Esophagus muscularis mucosa (tissue), 4 donors: ENCODE measurements around the gene SYTL2. TPM values are rescaled to one million over a fixed set of nuclear protein-coding genes. Genes with fewer than 3 reads are reported as not detected.

Source experiments
- DNase-seq: peaks from one replicate; pipeline ENCODE4 v3.0.0-alpha.2; 2017; ENCODE audit errors: extremely low spot score
- H3K27ac ChIP-seq, 4 donors: fragments of 200-600 bp; sonication (generic); replicated peaks in 1 of 4; 1 replicate in 3 of 4; 2 replicates in 1 of 4; pipeline ENCODE4 v1.5.1; 2016 to 2019; ENCODE audit warnings: mild to moderate bottlenecking in 1 of 4
- H3K27me3 ChIP-seq, 4 donors: fragments of 200-600 bp; sonication (generic); one replicate each; pipeline versions ENCODE4 v1.5.1 to v1.6.0; 2016 to 2019
- H3K36me3 ChIP-seq, 4 donors: fragments of 200-600 bp; sonication (generic); one replicate each; pipeline ENCODE4 v1.5.1; 2016 to 2019
- H3K4me1 ChIP-seq, 4 donors: fragments of 200-600 bp; sonication (generic); one replicate each; pipeline ENCODE4 v1.5.1; 2016 to 2019
- H3K4me3 ChIP-seq, 4 donors: fragments of 200-600 bp; sonication (generic); 1 replicate in 2 of 4; 2 replicates in 2 of 4; pipeline ENCODE4 v1.5.1; 2016 to 2019; ENCODE audit warnings: mild to moderate bottlenecking in 4 of 4, moderate library complexity in 1 of 4
- H3K9me3 ChIP-seq, 4 donors: fragments of 200-600 bp; sonication (generic); 1 replicate in 3 of 4; 2 replicates in 1 of 4; pipeline ENCODE4 v1.5.1; 2016 to 2019
- EP300 ChIP-seq: sonication (generic); formaldehyde crosslinking; IDR thresholded peaks from one replicate; pipeline ENCODE4 v1.6.1; 2017; ENCODE audit warnings: antibody characterized with exemption
- POLR2A ChIP-seq: fragments of 450-650 bp; IDR thresholded peaks from one replicate; pipeline ENCODE4 v1.6.1; 2017; ENCODE audit warnings: antibody characterized with exemption, moderate library complexity, mild to moderate bottlenecking, low read depth
- POLR2AphosphoS5 ChIP-seq, 2 donors: sonication (generic); formaldehyde crosslinking; IDR thresholded peaks; one replicate each; pipeline ENCODE4 v1.6.1; 2017; ENCODE audit warnings: antibody characterized with exemption in 2 of 2
- WGBS: methylation state at CpG from one replicate; pipeline ENCODE4 v1.1.5; 2018; 5-methylcytosine and 5-hydroxymethylcytosine counted together
- intact Hi-C: fragments of 100-400 bp; cut with DNase I; formaldehyde crosslinking; loops from one replicate; pipeline ENCODE4 v1.15.1; 2023
- total RNA-seq, 4 donors: library from RNA; depleted of rRNA; stranded (reverse); fragments of >200 nt; gene quantifications; one replicate each; pipeline versions ENCODE4 v1.1.0 to v1.2.1, GENCODE V29; 2016
- TF ChIP-seq, protein P1 (sequence below), 3 experiments: fragments of 200-600 bp in 2 of 3; fragments of 450-650 bp in 1 of 3; sonication (generic) in 2 of 3; IDR thresholded peaks; one replicate each; pipeline ENCODE4 v1.5.1; 2017 to 2019; ENCODE audit warnings: antibody characterized with exemption in 3 of 3, mild to moderate bottlenecking in 2 of 3, moderate library complexity in 1 of 3

SYTL2 gene
- total RNA-seq, 4 donors from 2014 or later = 7.1 to 10.4 (median 8.8) TPM

DNA sequence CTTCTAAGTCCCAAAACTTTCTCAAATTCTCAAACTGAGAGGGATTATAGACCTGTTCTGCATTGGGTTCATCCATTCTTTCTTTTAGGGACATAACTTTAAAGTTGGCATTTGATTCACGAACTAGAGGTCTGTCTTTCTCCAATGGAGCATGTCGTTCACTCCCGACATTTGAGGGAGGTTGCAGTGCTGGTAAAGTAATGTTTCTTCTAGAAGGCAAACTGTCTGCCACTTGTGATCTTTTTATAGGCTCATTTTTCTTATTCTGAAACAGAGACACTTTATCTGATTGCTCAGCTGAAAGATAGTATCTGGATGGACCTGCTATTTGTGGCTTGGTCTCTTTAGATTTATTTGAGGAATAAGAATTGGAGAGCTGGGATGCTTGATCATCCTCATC is 84.6 kb downstream of the SYTL2 start:
- no peak overlapping the region for H3K27ac ChIP-seq
- H3K36me3 ChIP-seq = no peaks in the 10 kb centered on the region
- TF ChIP-seq, protein P1, sequence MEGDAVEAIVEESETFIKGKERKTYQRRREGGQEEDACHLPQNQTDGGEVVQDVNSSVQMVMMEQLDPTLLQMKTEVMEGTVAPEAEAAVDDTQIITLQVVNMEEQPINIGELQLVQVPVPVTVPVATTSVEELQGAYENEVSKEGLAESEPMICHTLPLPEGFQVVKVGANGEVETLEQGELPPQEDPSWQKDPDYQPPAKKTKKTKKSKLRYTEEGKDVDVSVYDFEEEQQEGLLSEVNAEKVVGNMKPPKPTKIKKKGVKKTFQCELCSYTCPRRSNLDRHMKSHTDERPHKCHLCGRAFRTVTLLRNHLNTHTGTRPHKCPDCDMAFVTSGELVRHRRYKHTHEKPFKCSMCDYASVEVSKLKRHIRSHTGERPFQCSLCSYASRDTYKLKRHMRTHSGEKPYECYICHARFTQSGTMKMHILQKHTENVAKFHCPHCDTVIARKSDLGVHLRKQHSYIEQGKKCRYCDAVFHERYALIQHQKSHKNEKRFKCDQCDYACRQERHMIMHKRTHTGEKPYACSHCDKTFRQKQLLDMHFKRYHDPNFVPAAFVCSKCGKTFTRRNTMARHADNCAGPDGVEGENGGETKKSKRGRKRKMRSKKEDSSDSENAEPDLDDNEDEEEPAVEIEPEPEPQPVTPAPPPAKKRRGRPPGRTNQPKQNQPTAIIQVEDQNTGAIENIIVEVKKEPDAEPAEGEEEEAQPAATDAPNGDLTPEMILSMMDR (IDR thresholded peaks at IDR 0.05) = no peak
- TF ChIP-seq EP300 (no peak), POLR2A (no peak), POLR2AphosphoS5 (IDR thresholded peaks at IDR 0.05) (no peak)
- no peaks in the 10 kb centered on the region for H3K27me3 ChIP-seq
- H3K9me3 ChIP-seq = no peaks in the 10 kb centered on the region
- H3K4me1 ChIP-seq = no peaks in the 10 kb centered on the region
- 96% methylated on average over 3 of the region's 3 CpGs for WGBS
- no peak for DNase-seq
- intact Hi-C loops = no loop called here
- no peak overlapping the region for H3K4me3 ChIP-seq

DNA sequence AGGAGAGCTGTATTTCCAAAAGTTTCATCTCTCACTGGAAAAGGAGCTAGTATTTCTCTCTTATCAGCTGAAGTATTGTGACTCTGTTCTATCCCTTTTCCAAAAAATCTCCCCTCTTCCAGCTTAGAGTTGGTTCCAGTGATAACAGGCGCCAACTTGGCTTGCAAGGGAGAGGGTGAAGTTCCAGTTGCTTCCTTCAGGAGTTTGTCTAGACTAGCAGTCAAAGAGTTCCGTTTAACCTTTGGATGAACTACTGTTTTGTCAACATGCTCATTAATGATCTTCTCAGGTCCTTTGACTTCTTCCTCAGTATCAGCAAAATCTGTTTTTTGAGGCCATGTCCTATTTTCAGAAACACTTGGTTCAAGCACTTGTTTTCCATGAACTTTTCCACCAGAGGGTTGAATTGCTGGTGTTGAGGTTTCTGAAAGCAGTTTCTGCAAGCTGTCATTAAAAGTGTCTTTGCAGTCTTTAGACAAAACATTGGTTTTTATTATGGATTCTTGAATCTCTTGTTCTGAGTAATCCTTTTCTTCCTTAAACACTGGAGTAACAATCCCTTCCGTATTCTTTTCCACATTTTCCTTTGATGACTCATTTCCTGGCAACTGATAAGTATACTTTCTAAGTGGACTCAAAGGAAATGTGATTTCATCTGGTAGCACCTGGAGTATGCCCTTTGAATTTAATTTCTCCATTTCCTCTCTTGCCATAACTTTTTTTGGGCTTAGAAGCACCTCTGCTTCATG is 85.3 kb downstream of the SYTL2 start:
- Histone ChIP-seq H3K27ac (no peak overlapping the region), H3K4me1 (no peaks in the 10 kb centered on the region), H3K4me3 (no peak overlapping the region), H3K36me3 (no peaks in the 10 kb centered on the region), H3K27me3 (no peaks in the 10 kb centered on the region), H3K9me3 (no peaks in the 10 kb centered on the region)
- TF ChIP-seq EP300 (no peak), POLR2AphosphoS5 (IDR thresholded peaks at IDR 0.05) (no peak), POLR2A (no peak)
- 73% methylated on average over 3 of the region's 3 CpGs for WGBS
- no peak for DNase-seq
- intact Hi-C loops = no loop called here

DNA sequence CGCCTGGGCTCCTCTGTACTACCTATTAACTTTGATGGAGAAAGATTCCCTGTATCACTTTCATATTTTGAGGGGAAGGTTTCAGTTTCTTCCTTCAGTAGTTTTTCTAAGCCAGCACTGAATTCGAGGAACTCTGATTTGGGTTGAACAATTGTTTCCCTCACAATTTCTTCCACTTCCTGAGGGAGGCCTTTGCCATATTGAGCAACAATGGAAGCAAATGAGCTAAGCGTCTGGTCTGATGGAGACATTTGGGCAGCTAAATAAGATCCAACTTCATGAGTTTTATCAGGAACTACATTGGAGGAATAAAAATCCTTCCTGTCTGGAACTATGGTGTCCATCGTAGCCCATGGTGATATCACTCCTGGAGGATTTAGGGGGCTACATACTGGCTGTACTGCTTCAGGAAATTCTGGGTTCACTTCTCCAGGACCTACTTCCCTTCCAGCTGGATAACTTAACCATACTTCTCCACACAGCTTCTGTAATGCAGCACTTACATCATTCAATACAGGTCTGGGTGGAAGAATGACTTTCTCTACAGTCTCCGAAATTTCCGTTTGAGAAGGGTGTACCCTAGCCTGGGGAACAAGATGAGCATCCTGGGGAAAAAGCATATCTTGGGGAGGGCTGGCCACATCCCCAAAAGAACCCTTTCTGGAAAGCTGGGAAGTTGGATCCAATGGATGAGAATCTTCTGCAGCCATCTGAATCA is 86.0 kb downstream of the SYTL2 start:
- H3K9me3 ChIP-seq = no peaks in the 10 kb centered on the region
- 66% methylated on average over 6 of the region's 6 CpGs for WGBS
- no peaks in the 10 kb centered on the region for H3K27me3 ChIP-seq
- intact Hi-C loops = no loop called here
- no peak overlapping the region for H3K4me3 ChIP-seq
- DNase-seq = no peak
- no peaks in the 10 kb centered on the region for H3K36me3 ChIP-seq
- no peak overlapping the region for H3K27ac ChIP-seq
- TF ChIP-seq, protein P1 (IDR thresholded peaks at IDR 0.05) = no peak
- no peak for TF ChIP-seq EP300
- no peaks in the 10 kb centered on the region for H3K4me1 ChIP-seq

DNA sequence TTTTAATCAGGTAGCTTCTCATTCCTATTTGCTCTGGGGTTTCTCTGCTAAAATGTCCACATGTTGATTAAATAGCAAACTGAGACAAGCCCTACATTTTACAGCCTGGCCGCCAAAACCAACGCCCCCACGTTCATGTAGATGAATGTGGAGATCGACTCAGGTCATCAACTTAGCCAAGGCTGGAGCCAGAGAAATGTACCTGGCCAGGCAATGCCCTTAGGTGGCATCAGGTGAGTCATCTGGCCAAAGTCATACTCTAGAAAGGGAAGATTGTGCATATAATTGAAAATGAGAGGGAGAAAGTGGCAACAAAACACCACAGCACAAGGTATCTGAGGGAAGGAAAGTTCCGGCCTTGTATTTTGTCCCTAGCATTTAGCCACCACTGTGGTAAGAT is 87.9 kb downstream of the SYTL2 start:
- DNase-seq = no peak
- WGBS = 85% methylated on average over 5 of the region's 5 CpGs
- Histone ChIP-seq H3K36me3 (no peaks in the 10 kb centered on the region), H3K27me3 (no peaks in the 10 kb centered on the region), H3K4me1 (peaks cover 0 to 10% (median 0%) of the 10 kb centered on the region in 4 donors), H3K9me3 (no peaks in the 10 kb centered on the region), H3K27ac (no peak overlapping the region), H3K4me3 (no peak overlapping the region)
- TF ChIP-seq, protein P1 (IDR thresholded peaks at IDR 0.05) = no peak
- TF ChIP-seq POLR2AphosphoS5 (IDR thresholded peaks at IDR 0.05) (no peak), EP300 (no peak), POLR2A (no peak)
- intact Hi-C loops = no loop called here

DNA sequence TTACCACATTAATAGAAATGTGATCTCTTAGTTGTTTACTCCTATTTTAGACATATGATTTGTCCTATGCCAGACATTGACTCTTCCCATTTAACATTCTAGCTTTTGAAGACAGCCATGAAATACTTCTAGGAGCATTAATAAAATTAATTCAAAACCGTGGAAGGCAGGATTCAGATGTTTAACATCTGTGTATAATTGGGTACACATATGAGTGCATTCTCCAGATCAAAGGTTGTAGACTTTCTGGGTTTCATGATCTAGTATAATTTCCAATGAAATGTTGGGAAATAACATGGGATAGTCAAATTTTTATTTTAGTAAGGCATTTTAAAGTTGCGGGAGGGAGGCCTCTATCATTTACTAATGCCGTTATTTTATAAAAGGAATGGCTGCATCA is 89.8 kb downstream of the SYTL2 start:
- intact Hi-C loops = no loop called here
- Histone ChIP-seq H3K36me3 (no peaks in the 10 kb centered on the region), H3K4me3 (no peak overlapping the region), H3K9me3 (no peaks in the 10 kb centered on the region), H3K4me1 (peaks cover 0 to 10% (median 0%) of the 10 kb centered on the region in 4 donors), H3K27me3 (no peaks in the 10 kb centered on the region), H3K27ac (no peak overlapping the region)
- DNase-seq = no peak
- WGBS = 88% methylated on average over 3 of the region's 3 CpGs
- TF ChIP-seq POLR2AphosphoS5 (IDR thresholded peaks at IDR 0.05) (no peak), POLR2A (no peak), EP300 (no peak)
- TF ChIP-seq, protein P1 (IDR thresholded peaks at IDR 0.05) = no peak
